Upper lobe of left lung (tissue), 4 donors: ENCODE measurements around the gene HDAC6.

Experiments used
- POLR2A ChIP-seq, 4 donors: fragments of 450-650 bp; IDR thresholded peaks; one replicate each; pipeline ENCODE4 v1.5.1; 2016 to 2017; ENCODE audit warnings: antibody characterized with exemption in 4 of 4, mild to moderate bottlenecking in 2 of 4
- POLR2AphosphoS5 ChIP-seq, 2 donors: sonication (generic); formaldehyde crosslinking; IDR thresholded peaks; one replicate each; pipeline ENCODE4 v1.5.1; 2017; ENCODE audit warnings: antibody characterized with exemption in 2 of 2
- TF ChIP-seq, protein P1 (sequence below), 6 experiments: fragments of 450-650 bp in 4 of 6; fragments of 200-600 bp in 2 of 6; sonication (generic) in 2 of 6; IDR thresholded peaks; one replicate each; pipeline ENCODE4 v1.5.1; 2016 to 2019; ENCODE audit warnings: antibody characterized with exemption in 6 of 6

DNA sequence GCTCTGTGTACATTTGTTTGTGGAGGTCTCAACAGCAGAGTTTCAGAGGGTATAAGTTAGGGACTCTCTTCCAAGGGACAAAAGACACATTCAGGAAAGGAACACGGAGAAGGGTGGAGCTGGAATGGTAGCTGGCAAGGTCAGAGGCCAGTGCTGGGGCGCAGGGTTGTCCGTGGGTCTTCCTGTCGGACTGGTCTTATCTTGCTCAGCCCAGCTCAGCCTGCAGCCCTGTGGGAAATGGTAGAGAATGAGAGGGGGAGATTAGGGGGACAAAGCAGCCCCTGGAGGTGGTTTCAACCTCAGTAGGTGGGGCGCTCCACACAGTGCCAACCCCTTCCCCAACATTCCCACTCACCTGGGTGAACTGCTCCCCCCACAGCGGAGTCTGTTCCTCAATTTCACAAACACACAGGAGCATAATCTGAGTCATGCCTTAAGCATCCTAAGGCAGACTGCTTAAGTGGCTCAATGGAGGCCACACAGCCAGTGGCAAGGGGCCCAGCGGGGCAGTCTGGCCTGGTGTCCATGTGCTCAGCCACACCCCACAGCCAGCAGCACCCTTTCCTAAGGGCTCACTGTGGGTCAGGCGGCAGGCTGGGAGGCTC is 6.9 kb upstream of the HDAC6 start:
- TF ChIP-seq, protein P1, sequence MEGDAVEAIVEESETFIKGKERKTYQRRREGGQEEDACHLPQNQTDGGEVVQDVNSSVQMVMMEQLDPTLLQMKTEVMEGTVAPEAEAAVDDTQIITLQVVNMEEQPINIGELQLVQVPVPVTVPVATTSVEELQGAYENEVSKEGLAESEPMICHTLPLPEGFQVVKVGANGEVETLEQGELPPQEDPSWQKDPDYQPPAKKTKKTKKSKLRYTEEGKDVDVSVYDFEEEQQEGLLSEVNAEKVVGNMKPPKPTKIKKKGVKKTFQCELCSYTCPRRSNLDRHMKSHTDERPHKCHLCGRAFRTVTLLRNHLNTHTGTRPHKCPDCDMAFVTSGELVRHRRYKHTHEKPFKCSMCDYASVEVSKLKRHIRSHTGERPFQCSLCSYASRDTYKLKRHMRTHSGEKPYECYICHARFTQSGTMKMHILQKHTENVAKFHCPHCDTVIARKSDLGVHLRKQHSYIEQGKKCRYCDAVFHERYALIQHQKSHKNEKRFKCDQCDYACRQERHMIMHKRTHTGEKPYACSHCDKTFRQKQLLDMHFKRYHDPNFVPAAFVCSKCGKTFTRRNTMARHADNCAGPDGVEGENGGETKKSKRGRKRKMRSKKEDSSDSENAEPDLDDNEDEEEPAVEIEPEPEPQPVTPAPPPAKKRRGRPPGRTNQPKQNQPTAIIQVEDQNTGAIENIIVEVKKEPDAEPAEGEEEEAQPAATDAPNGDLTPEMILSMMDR (IDR thresholded peaks at IDR 0.05), result no peak
- no peak for TF ChIP-seq POLR2A (IDR thresholded peaks at IDR 0.05)
- no peak for TF ChIP-seq POLR2AphosphoS5 (IDR thresholded peaks at IDR 0.05)
